Activated CD4-positive, alpha-beta T cell treated with anti-CD3 and anti-CD28 coated beads for 36 hours (primary cell): ENCODE data around the gene PTGS1. TPM values are rescaled to one million over a fixed set of nuclear protein-coding genes. Genes with fewer than 3 reads are reported as not detected.

Experiments used
- ATAC-seq: fragments of 200-7000 bp; cut with Tn5 transposase; one replicate; pipeline ENCODE4 v1.10.0; 2021; ENCODE audit warnings: mild to moderate bottlenecking, moderate library complexity
- CTCF ChIA-PET: fragments of 350-600 bp; sonication (Branson Sonifier 250); formaldehyde crosslinking; loops from one replicate; lab custom pipeline; 2021; ENCODE audit warnings: antibody characterized with exemption; lab: Charles Lee
- POLR2A ChIA-PET: fragments of 350-600 bp; sonication (Branson Sonifier 250); formaldehyde crosslinking; loops from one replicate; lab custom pipeline; 2021; ENCODE audit warnings: antibody characterized with exemption, inconsistent platforms; lab: Charles Lee
- DNase-seq: peaks from one replicate; pipeline ENCODE4 v3.0.0-alpha.2; 2020
- H3K27ac Mint-ChIP-seq: one replicate; pipeline ENCODE4 v1.8.0; 2021; ENCODE audit warnings: mixed read lengths
- H3K27me3 Mint-ChIP-seq: one replicate; pipeline ENCODE4 v1.8.0; 2021; ENCODE audit warnings: mixed read lengths
- H3K36me3 Mint-ChIP-seq: one replicate; pipeline ENCODE4 v1.8.0; 2021; ENCODE audit warnings: low read depth, mixed read lengths
- H3K4me1 Mint-ChIP-seq: one replicate; pipeline ENCODE4 v1.8.0; 2021; ENCODE audit warnings: mixed read lengths
- H3K4me3 Mint-ChIP-seq: one replicate; pipeline ENCODE4 v1.8.0; 2021; ENCODE audit warnings: mild to moderate bottlenecking, moderate library complexity, mixed read lengths
- H3K9me3 Mint-ChIP-seq: one replicate; pipeline ENCODE4 v1.8.0; 2021; ENCODE audit warnings: low read depth, mixed read lengths
- intact Hi-C, 2 experiments: fragments of 100-400 bp; cut with DNase I in 1 of 2; cut with micrococcal nuclease in 1 of 2; formaldehyde crosslinking; loops; one replicate each; pipeline versions ENCODE4 v1.14.2 to v1.15.1; 2022 to 2024; cut with DNase I, micrococcal nuclease
- total RNA-seq, 2 experiments: library from RNA; stranded (reverse); gene quantifications; one replicate each; pipeline ENCODE4 v1.2.3, GENCODE V29; 2021

PTGS1 gene
- total RNA-seq, 2 experiments from 2014 or later = 0.09 TPM; not detected in 1

DNA sequence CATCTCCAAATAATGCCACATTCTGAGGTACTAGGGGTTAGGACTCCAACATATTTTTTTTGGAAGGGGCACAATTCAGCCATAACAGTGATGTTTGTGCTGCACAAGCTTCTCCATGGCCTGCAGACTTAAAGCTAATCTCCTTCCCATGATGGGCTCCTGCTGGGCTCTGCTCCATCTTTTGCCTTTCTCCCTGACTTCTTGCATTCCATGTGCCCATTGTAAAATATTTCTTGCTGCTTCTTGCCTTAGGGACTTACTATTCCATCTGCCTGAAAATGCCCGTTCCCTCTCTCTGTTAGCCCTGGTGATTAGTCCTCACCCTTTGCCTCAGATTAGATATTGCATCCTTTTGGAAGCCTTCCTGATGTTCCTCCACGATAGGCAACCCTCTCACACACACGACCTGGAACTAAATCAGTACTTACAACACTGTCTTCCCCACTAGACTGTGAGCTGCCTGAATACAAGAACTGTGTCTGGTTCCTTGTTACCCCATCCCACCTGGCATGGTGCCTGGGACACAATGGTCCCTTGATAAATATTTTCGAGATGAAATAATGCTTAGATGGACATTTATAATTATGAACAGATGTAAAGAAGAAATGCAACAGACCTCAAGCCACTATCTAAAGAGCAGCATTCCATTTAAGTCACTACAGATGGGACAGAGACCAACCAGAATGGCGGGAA lies 73.4 kb downstream of the PTGS1 start:
- no peak overlapping the region for H3K27ac Mint-ChIP-seq
- H3K9me3 Mint-ChIP-seq = no peaks in the 10 kb centered on the region
- no peak overlapping the region for H3K4me3 Mint-ChIP-seq
- POLR2A ChIA-PET = no interaction called here
- peaks cover 34% of the 10 kb centered on the region for H3K27me3 Mint-ChIP-seq
- no peaks in the 10 kb centered on the region for H3K4me1 Mint-ChIP-seq
- intact Hi-C loops = no loop called here
- CTCF ChIA-PET = interaction anchor here (0.6 kb wide), 1 partner anchor 1166 kb away, joined by 3 read pairs; no protein-coding TSS in a partner anchor
- ATAC-seq = no peak
- H3K36me3 Mint-ChIP-seq = no peaks in the 10 kb centered on the region
- DNase-seq = no peak

Other genes with a start within 250 kb of the PTGS1 start
- gene NDUFA8, start 211.2 kb upstream of the PTGS1 start, total RNA-seq = 10 to 100 TPM; 50.4 to 57.2 TPM
- gene MORN5, start 211.1 kb upstream of the PTGS1 start, total RNA-seq = not detected
- under 1 TPM in 1 of 2 experiments, not detected in 1; 0.11 TPM for gene LHX6, start 142.1 kb upstream of the PTGS1 start, total RNA-seq
- gene RBM18, start 106.2 kb upstream of the PTGS1 start, total RNA-seq = 10 to 100 TPM; 22.3 to 28.6 TPM
- gene MRRF, start 106.1 kb upstream of the PTGS1 start, total RNA-seq = 10 to 100 TPM; 57.3 to 61.5 TPM
- gene OR1J1, start 106.9 kb downstream of the PTGS1 start, total RNA-seq = not detected
- not detected for gene OR1J2, start 139.8 kb downstream of the PTGS1 start, total RNA-seq
- gene OR1J4, start 148.1 kb downstream of the PTGS1 start, total RNA-seq = not detected
- gene OR1N1, start 156.3 kb downstream of the PTGS1 start, total RNA-seq = not detected
- not detected for gene OR1N2, start 182.1 kb downstream of the PTGS1 start, total RNA-seq
- not detected for gene OR1L8, start 212.4 kb downstream of the PTGS1 start, total RNA-seq
- gene OR1Q1, start 243.7 kb downstream of the PTGS1 start, total RNA-seq = not detected